MCF 10A (cell line): ENCODE results near the gene MED27. TPM values are rescaled to one million over a fixed set of nuclear protein-coding genes. Genes with fewer than 3 reads are reported as not detected.

Experiments
- BruUV-seq: library from RNA; stranded (reverse); fragments of 400-500 nt; replicated peaks from 2 replicates; lab custom pipeline; 2021; lab: Mats Ljungman, UMichigan
- CTCF ChIA-PET: fragments of 300-600 bp; sonication (Branson Sonifier 250); formaldehyde crosslinking; extraction: SDS; loops from one replicate; lab custom pipeline; 2021; ENCODE audit warnings: antibody characterized with exemption, inconsistent platforms; lab: Yijun Ruan, JAX
- POLR2A ChIA-PET: fragments of 300-600, 350-650 bp; sonication (Branson Sonifier 250); formaldehyde crosslinking; extraction: SDS; loops from one replicate; lab custom pipeline; 2020; ENCODE audit warnings: antibody characterized with exemption, inconsistent platforms; lab: Yijun Ruan, JAX
- DNase-seq: peaks from one replicate; pipeline ENCODE4 v3.0.0-alpha.2; 2018; ENCODE audit not compliant: unreplicated experiment
- H3K27ac Mint-ChIP-seq: one replicate; pipeline ENCODE4 v1.8.0; 2022; ENCODE audit warnings: mild to moderate bottlenecking, low read depth, mixed read lengths; ENCODE audit not compliant: unreplicated experiment
- H3K27me3 Mint-ChIP-seq: one replicate; pipeline ENCODE4 v1.8.0; 2022; ENCODE audit warnings: mixed read lengths; ENCODE audit not compliant: insufficient read depth, unreplicated experiment
- H3K36me3 Mint-ChIP-seq: one replicate; pipeline ENCODE4 v1.8.0; 2022; ENCODE audit warnings: mild to moderate bottlenecking, moderate library complexity, mixed read lengths; ENCODE audit not compliant: insufficient read depth, unreplicated experiment
- H3K4me1 Mint-ChIP-seq: one replicate; pipeline ENCODE4 v1.8.0; 2022; ENCODE audit warnings: mixed read lengths; ENCODE audit not compliant: insufficient read depth, unreplicated experiment
- H3K4me3 Mint-ChIP-seq: one replicate; pipeline ENCODE4 v1.8.0; 2022; ENCODE audit warnings: mild to moderate bottlenecking, moderate library complexity, mixed read lengths; ENCODE audit not compliant: unreplicated experiment
- H3K9me3 Mint-ChIP-seq: one replicate; pipeline ENCODE4 v1.8.0; 2022; ENCODE audit warnings: mixed read lengths; ENCODE audit not compliant: unreplicated experiment
- intact Hi-C: fragments of 100-400 bp; cut with micrococcal nuclease; formaldehyde crosslinking; loops from 2 replicates; pipeline ENCODE4 v1.14.1; 2022
- total RNA-seq: library from RNA; stranded (reverse); gene quantifications from 2 replicates; pipeline ENCODE4 v1.2.3, GENCODE V29; 2022
- TF ChIP-seq, protein P1 (sequence below): fragments of 200-600 bp; IDR thresholded peaks from one replicate; pipeline ENCODE4 v1.8.0; 2022; ENCODE audit warnings: antibody characterized with exemption, mild to moderate bottlenecking; ENCODE audit not compliant: unreplicated experiment

MED27 gene
- total RNA-seq, 1 experiment from 2014 or later, result 34.3 TPM

DNA sequence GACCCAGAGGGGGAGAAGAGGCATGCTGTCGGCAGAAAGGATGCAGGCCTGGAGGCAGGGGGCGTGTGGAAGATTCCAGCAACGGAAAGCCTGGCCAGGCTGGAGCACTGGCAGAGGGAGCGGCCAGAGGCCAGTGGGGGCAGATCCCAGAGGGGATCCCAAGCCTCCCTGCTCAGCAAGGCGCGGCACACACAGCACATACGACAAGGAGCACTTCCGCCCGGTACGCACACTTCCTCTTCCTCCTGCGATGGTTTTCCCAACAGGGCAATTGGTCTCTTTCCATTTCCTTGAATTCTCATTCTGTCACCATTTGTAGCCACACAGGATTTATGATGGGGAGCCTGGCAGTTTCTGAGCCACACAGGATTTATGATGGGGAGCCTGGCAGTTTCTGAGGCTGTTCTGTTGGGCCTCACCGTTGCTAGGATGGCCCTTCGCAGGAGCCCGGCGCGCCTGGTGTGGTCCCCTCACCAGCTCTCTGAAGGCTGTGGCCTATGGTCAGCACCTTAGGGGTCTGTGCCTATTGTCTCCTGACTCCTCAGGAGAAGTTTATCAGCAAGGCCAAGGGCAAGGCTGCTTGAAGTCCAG lies 216.3 kb downstream of the MED27 start:
- TF ChIP-seq, protein P1, sequence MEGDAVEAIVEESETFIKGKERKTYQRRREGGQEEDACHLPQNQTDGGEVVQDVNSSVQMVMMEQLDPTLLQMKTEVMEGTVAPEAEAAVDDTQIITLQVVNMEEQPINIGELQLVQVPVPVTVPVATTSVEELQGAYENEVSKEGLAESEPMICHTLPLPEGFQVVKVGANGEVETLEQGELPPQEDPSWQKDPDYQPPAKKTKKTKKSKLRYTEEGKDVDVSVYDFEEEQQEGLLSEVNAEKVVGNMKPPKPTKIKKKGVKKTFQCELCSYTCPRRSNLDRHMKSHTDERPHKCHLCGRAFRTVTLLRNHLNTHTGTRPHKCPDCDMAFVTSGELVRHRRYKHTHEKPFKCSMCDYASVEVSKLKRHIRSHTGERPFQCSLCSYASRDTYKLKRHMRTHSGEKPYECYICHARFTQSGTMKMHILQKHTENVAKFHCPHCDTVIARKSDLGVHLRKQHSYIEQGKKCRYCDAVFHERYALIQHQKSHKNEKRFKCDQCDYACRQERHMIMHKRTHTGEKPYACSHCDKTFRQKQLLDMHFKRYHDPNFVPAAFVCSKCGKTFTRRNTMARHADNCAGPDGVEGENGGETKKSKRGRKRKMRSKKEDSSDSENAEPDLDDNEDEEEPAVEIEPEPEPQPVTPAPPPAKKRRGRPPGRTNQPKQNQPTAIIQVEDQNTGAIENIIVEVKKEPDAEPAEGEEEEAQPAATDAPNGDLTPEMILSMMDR, result no peak
- Mint-ChIP-seq H3K4me1 (no peaks in the 10 kb centered on the region), H3K9me3 (no peaks in the 10 kb centered on the region), H3K27ac (no peak overlapping the region), H3K27me3 (no peaks in the 10 kb centered on the region), H3K4me3 (no peak overlapping the region), H3K36me3 (peaks cover 20% of the 10 kb centered on the region)
- DNase-seq, result no peak
- intact Hi-C loops, result no loop called here
- ChIA-PET POLR2A (no interaction called here), CTCF (interaction anchor here (1.0 kb wide), 1 partner anchor 102 kb away, joined by 5 read pairs; no protein-coding TSS in a partner anchor)
- BruUV-seq, result no TSS peak

DNA sequence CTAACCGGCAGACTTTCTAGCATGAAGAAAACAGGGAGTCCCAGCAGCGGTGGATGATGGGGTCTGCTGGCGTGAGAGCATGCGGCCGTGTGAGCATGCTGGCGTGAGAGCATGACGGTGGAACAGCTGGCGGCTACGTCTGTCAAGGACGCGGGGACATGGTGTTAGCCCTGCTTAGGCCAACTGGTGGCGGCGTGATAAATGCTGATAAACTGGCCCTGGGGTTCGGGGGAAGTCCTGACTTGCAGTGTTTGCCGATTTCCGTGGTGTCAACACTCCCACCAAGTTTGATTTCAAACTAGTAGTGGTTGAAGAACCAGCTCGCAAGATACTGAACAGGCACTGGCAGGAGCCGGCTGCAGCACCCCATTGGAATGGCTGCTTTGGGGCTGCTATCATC lies 217.4 kb downstream of the MED27 start:
- H3K4me1 Mint-ChIP-seq, result no peaks in the 10 kb centered on the region
- no peaks in the 10 kb centered on the region for H3K9me3 Mint-ChIP-seq
- H3K4me3 Mint-ChIP-seq, result no peak overlapping the region
- H3K27me3 Mint-ChIP-seq, result no peaks in the 10 kb centered on the region
- no peak overlapping the region for H3K27ac Mint-ChIP-seq
- BruUV-seq, result no TSS peak
- TF ChIP-seq, protein P1, result no peak
- peaks cover 20% of the 10 kb centered on the region for H3K36me3 Mint-ChIP-seq
- intact Hi-C loops, result no loop called here
- no peak for DNase-seq
- POLR2A ChIA-PET, result no interaction called here
- CTCF ChIA-PET, result interaction anchor here (1.0 kb wide), 1 partner anchor 100 kb away, joined by 5 read pairs; no protein-coding TSS in a partner anchor

GRCh38 chr9:131860430-131860829 lies 219.2 kb downstream of the MED27 start:
- no peaks in the 10 kb centered on the region for H3K27me3 Mint-ChIP-seq
- TF ChIP-seq, protein P1, result no peak
- no peaks in the 10 kb centered on the region for H3K9me3 Mint-ChIP-seq
- H3K4me3 Mint-ChIP-seq, result no peak overlapping the region
- ChIA-PET POLR2A (interaction anchor here (0.8 kb wide), 1 partner anchor 495 kb away, joined by 3 read pairs; the partner anchor contains the start of gene SETX), CTCF (no interaction called here)
- BruUV-seq, result no TSS peak
- no peak for DNase-seq
- H3K4me1 Mint-ChIP-seq, result no peaks in the 10 kb centered on the region
- peaks cover 20% of the 10 kb centered on the region for H3K36me3 Mint-ChIP-seq
- H3K27ac Mint-ChIP-seq, result no peak overlapping the region
- intact Hi-C loops, result no loop called here

DNA sequence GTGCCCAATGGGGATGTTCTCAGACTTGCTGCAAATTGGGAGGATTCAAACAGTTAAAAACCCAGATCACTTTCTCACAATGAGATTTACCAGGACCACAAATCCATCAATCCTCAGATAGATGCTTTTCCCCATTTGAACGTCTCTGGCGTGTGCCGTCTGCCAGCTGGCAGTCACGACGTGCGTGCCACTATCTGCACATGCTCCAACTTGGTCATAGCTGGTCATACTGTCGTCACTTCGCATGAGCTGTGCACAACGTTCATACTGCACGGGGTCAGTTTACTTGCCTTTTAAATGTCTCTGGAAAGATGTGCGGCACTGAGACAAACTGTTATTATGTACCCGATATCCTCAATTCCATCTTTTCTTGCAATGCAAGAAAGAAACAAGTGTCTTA lies 221.5 kb downstream of the MED27 start:
- BruUV-seq, result no TSS peak
- H3K27ac Mint-ChIP-seq, result no peak overlapping the region
- intact Hi-C loops, result no loop called here
- H3K4me3 Mint-ChIP-seq, result no peak overlapping the region
- peaks cover 14% of the 10 kb centered on the region for H3K36me3 Mint-ChIP-seq
- CTCF ChIA-PET, result no interaction called here
- no peak for DNase-seq
- H3K4me1 Mint-ChIP-seq, result no peaks in the 10 kb centered on the region
- TF ChIP-seq, protein P1, result no peak
- no peaks in the 10 kb centered on the region for H3K9me3 Mint-ChIP-seq
- POLR2A ChIA-PET, result no interaction called here
- peaks cover 8% of the 10 kb centered on the region for H3K27me3 Mint-ChIP-seq
